Measurements from ENCODE around the gene MT3.

MT3 gene

DNA sequence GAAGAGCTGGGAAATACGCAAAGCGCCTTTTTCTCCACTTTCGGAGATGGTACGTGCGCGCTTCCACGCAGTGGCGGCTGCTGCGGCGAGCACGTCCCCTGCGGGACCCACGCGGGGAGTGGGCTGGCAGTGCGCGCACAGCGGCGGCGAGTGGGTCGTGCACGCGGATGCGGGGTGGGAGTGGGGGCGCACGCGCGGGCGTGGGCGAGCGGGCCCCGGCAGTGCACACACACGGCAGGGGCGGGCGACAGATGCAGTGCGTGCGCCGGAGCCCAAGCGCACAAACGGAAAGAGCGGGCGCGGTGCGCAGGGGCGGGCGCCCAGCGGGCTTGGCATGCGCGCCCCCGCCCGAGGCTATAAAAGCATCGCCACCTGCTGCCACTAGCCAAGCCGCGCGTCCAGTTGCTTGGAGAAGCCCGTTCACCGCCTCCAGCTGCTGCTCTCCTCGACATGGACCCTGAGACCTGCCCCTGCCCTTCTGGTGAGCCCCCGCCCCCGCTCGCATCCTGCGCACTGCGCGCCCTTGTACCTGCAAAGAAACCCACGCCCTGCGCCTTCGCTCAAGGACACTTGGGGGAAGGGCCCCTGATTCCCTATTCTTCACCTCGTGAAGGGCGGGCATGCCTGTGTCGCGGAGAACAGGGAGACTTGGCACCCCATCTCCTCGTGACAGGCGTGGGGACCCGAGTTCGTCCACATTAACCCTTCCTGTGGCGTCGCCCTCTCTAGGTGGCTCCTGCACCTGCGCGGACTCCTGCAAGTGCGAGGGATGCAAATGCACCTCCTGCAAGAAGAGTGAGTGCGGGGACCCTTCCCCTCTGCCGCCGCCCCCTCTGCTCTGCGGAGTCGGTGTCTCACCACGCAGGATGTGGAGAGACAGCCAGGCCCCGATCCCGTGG lies at the start of gene MT3:
Gene MT3, plus strand, starts transcription at position 388 of the 899 bp plus-strand sequence. Its CDS starts 63 bp downstream, at position 451.
- DNase-seq, result peak; percentile 26

DNA sequence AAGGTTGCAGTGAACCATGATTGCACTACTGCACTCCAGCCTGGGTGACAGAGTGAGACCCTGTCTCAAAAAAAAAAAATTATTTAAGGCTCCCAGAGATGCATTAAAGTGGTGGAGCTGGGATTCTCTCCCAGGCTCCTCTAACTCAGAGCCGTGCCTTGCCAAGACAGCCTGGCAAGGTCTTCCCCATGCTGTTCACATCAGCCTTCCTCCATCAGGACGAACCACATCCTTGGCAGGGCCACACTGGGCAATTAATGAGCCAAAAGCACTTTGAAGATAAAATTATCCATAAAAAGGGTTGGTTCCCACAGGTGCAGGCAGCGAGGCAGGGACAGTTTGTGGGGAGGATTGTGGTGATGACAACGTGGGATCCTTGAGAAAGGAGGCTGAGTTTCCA lies 49.7 kb upstream of the MT3 start:
- no peak for DNase-seq

DNA sequence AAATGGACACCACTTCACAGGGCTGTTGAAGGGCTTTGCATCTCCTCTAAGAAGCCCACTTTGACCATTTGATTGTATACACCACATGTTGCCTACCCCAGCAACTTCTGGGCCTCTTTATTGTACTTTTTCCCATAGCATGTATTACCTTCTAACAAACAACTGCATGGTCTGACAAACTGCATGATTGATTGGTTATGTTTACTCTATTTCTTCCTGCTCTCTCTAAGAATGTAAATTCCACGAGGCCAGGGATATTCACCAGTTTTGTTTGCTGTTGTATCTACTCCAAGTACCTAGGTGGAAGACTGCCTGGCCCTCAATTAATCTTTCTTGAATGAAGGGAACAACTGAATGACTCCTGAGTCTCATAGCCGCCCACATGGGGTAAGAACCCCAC lies 47.3 kb upstream of the MT3 start:
- DNase-seq, result no peak

DNA sequence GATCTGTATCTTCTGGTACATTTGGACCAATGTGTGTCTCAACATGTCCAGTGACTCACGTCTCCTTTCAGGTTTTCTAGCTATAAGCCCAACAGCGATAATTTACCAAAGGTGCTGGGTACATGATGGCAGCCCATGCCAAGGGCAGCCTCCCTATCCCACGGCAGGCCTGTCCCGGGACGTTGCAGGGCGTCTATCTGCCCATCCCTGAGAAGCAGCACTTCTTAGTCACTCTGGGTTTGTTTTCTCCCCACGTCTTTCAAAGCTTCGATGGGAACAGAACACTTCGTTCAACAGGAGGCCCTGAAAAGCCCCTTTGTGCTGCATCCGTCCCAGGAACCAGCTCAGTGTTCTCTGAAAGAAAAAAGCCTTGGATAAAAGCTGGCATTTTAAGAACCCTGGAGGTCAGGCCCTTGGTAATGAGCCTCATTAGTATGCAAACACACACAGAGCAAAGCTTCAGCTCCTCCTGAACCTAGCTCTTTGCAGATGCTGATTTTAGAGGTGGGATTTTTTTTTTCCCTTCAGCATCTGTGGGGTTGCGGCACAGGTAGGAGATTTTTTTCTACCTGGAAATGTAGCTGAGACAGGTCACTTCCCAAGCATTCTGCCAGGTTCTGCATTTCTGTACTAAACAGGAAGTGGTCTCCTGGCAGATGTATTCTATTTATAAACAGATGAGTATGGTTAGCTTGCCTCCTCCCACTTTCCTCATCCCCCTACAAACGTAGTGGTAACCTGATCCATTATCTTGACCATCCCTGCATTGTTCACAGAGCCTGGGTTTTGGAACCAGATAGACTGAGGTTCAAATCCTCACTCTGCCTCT lies 42.0 kb upstream of the MT3 start:
- peak; percentile 49 for DNase-seq

DNA sequence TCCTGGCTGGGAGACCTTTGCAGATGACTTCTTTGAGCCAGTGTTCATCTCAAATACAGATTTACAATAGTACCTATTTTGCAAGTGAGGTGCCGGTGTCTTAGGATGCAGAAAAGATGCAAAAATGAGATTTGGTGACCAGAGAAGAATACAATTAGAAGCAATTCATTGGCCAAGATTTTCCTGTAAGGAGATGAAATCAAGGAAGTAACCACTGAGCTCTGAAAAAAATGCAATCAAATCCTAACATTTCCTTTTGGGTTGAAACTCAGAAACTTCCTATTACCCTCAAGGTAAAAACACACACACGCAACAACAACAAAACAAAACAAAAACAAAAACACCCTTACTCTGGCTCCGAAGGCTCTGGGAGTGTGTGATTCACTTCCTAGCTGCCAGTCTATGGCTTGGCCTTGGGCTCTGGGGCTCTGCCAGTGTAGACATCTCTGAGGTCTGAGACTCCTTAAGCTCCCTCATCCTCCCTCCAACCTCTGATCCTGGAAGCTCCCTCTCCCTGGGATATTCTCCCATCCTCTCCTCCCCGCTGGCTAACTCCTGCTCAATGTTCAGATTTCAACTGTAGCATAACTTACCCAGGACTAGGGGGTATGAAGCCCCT lies 41.3 kb upstream of the MT3 start:
- DNase-seq, result no peak

DNA sequence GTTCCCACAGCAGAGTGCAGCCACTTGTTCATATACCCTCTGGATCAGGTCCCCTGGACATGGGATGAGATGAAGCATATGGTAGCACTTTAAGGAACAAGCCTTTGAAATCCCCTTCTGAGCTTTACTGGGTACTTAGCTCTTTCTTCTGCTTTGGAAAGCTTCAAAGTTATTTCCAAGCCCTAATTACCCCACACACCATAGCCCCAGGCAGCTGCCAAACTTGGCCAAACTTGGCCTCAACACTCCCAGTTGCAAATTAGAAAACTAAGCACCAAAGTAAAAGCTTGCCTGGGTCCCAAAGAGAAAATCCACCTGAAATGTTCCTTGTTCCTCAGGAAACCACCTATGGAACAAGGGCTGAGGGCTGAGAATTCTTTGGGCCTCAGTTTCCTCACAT lies 40.2 kb upstream of the MT3 start:
- DNase-seq, result no peak

DNA sequence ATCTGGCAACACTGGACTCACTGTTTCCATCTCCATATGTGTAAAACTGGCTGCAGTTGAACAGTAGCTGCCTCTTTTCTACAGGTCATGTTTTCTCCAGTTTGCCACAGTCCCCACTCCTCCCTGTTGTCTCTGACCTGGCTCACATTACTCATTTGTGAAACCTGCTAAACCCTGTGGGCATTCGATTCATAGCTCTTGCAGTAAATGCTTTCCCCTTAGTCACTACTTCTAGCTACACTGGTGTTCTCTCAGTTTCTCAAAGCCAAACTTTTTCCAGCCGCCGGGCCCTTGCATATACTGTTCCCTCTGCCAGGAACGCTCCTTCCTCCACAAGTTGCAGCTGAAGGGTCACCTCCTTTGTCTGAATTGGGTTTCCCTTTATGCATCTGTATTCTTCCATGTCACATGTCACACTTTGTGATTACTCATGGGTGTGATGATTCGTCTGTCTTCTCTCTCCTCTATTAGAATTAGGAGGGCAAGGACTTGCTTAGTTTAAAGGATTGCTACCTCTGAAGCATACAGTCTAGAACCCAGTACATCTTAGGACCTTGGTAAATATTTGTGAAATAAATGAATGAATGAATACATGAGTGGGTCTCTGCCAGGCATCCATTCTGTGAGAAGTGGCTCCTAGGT lies 39.5 kb upstream of the MT3 start:
- no peak for DNase-seq

DNA sequence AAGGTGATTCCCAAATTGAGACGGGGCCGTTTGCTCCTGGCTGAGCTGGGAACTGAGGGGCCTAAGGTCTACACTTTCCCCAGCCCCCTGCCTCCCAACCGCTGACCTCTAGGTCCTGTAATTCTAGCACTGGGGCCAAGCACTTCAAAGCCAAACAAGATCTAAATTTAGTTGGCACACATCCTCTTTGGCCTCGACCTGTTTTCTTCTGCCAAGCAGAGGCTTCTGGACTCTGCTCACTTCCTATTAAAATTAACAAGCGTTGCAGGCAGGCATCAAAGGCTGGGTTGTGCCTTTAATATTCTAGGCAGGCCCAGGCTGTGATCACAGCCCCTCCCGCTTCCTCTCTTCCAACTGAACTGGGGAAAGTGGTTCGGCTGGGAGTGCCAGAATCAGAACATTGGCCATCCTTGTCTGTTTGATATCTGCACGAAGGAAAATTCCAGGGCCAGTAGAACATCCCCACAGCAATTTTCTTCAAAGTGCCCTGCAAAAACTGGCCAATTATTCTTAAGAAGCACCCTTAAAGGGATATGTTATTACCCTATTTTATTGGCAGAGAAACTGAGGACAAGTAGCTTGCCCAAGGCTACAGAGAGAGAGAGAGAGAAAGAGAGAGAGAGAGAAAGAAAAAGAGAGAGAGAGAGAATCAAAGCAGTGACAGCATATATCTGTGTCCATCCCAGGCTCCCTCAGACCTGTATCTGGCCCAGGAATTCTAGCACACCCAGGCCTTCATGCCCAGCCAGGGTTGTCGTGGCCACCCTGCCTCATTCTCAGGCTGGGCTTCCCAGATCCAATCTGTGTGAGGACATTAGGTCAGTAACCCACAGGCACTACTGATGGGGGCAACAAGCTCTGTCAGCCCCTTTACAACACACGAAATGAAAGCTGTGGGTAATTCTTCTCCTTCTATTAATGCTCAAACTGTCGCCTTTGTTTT lies 37.3 kb upstream of the MT3 start:
- DNase-seq, result no peak

DNA sequence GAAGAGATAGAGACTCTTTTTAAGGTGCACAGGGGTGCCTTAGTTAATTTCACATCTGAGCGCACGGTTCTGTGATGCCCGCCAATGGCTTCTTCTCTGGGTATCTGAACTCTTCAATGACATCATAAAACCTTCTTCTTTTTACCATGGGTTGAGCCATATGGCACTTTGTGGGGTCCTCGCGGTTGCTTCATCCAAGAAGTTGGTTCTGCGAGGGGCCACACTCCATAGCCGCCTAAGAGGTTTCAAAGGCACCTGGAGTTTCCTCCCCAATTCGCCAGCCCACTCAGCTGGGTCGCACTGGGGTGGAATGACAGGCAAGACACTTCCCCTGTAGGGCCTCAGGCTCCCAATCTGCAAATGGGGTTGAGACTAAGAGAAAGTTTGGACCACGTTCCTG lies 34.9 kb upstream of the MT3 start:
- DNase-seq, result no peak

DNA sequence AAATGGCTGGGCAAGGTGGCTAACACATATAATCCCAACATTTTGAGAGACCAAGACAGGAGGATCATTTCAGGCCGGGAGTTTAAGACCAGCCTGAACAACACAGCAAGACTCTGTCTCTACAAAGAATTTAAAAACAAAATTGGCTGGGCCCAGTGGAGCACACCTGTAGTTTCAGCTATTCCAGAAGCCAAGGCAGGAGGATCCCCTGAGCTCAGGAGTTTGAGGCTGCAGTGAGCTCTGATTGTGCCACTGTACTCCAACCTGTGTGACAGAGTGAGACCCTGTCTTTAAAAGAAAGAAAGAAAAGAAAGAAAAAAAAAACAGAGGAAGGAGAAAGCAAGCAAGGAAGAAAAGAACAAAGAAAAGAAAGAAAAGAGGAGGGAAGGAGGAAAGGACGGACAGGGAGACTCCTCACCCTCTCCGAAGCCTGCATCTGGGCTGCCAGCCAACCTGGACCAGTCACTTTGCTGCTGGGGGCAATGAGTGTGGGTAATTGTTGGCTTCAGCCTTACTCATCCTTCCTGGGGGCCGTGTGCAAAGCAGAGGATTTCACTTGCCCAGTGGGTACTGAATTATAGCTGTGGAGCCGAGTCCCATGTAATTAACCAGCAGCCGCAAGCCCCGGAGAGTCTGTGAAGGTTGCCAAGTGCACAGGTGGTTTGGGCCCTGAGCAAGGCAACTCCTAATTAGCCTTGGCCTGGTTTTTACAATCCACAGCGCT lies 31.1 kb upstream of the MT3 start:
- DNase-seq, result no peak

DNA sequence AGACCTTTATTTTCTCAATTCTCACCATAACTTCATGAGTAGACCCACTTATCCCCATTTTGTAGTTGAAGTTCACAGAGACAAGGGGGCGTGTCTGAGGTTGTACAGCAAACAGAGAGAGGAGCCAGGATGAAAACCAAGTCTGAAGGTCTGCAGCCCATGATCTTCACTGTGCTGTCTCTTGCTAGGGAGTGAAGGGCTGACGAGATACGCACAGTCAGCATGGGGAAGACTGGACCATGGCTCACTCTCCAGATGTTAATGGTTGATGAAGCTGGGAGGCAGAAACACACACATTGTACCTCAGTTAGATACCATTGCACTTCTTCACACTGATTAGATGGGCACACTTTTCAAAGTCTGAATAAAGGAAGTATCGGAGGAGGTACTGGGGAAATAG lies 30.2 kb upstream of the MT3 start:
- no peak for DNase-seq

DNA sequence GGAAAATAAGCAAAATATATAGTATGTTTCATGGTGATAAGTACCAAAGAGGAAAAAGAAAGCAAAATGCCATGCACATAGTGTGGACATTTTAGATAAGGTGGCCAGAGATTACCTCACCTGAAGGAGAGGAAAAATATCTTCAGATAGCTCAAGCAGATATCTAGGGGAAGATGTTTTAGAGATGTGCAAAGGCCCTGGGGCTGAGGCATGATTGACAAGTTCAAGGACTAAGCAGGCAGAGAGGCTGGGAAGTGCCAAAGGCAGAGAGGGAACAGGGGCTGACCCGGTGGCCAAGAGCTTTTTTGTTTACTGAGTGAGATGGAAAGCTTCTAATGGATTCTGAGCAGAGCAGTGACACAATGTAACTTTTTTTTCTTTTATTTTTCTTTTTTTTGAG lies 28.9 kb upstream of the MT3 start:
- no peak for DNase-seq

DNA sequence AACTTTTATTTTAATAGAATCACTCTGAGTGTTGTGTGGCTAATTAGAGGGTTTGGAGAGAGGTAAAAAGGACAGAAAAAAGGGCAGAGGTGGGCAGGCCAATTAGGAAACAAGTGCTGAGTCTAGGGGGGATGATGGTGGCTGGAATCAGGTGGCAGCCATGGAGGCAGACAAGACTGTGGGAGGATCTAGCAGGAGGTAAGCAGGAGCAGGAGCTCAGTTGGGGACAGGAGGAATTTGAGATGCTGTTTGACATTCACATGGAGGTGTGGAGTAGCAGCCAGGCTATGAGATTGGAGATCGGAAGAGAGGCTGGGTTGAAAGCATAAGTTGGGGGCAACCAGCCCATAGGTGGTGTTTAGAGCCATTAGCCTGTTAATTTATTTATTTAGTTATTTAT lies 28.2 kb upstream of the MT3 start:
- DNase-seq, result no peak

DNA sequence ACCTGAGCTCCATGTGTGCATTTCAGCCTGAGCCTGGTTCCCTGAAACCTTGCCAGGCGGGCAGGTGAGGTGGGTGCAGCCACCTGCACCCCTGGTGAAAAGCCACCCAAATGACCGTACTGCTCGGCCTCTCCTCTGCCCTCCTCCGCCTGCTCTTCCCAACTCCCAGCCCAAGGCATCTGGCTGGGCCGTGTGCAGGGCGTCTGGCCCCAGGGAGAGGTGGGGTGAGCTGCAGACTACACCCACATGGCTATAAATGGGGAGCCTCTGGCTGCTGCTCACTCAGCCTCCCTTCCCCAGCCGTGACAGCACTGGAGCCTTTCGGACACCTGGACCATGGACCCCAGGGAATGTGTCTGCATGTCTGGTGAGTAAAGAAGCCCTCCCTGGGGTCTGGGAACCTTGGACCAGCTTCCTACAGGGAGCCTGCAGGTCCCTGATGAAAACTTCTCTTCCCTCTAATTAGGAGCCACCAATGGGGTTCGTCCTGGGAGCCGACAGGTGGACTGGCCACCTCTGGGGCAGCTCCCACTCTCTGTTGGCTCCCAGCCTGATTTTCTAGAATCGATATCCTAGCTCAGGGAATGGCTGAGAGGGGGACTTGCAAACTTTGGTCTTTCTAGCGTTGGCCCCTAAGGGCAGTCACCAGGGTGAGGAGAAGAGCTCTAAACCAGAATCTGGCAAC lies 24.4 kb upstream of the MT3 start, which contains the start of gene MT4:
Gene MT4, plus strand, starts transcription at position 281 of the 685 bp plus-strand sequence. Its CDS starts 56 bp downstream, at position 337.
- no peak for DNase-seq

DNA sequence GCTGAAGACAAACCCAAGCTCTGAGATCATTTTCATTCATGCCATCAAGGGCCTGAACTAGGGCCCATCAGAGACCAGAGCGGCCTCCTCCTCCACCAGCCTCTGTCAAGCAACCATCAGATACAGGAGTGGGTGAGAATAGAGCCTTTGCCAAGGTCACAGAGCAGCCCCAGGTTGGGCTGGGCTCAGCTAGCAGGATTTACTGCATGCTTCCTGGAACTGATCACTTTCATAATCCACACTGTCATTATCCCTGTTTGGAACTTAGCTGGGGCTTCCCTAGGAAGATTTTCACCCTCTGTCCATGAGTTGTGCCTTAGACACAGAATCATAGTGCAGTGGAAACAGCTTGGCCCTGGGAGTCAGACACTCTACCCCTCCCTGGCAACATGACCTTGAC lies 19.4 kb upstream of the MT3 start:
- DNase-seq, result no peak

DNA sequence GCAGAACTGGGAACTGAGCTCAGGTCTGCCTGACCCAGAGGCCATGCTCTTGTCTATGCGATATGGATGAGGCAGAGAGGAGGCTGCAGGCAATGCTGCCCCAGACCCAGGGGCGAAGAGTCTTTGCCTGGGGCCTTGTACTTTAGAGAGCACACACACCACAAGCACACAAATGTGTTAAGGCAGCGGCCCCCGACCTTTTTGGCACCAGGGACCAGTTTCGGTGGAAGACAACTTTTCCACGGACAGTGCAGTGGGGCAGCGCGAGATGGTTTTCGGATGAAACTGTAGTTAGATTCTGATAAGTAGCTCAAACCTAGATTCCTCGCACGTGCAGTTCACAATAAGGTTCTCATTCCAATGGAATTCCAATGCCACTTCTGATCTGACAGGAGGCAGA lies 17.8 kb upstream of the MT3 start:
- DNase-seq, result no peak

DNA sequence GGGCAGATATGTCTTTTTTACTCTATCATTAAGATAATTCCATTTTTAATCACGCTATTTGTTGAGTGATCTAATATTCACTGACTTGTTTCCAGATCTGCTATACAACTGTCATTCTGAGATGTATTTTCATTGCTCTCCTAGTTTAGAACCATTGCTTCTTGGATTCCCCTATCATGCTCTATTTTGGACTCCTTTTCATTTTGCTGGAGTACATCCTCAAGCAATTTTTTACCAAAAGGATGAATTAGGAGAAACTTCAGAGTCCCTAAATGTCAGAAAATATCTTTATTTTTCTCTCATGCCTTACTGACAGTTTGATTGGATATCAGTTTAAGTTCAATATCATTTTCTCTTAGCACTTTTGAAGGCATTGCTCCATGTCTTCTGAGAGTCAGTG lies 14.7 kb upstream of the MT3 start:
- no peak for DNase-seq

DNA sequence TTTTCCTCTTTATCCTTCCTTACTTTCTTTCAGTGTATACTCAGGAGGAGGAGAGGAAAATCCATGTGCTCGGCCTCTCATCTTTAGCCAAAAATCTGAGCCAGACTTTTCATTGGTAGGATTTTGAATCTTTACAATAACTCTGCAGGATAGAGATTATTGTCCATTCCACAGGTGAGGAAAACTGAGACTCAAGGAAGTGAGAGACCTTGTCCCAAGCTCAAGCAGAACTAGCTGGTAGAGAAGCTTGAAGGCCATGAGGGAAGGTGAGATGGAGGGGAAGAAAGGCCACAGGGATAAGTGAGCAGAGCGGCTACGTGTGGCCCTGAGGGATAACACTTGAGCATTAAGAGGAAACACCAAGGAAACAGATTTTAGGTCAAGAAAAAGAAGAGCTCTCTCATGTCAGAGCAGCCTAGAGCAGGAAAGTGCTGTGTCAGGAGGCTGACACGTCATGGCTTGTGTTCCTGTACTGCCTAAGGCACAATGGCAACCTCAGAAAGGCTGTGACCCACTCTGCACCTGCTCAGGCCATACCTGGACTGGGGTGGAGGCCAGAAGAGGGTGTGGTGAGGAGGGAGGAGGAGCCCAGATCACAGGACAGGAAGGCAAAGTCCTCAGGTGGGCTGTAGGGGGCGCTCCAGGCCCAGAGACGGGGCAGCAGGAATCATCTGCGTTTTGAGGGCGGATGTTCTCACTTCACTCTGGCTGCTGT lies 12.6 kb upstream of the MT3 start:
- peak; percentile 69 for DNase-seq

DNA sequence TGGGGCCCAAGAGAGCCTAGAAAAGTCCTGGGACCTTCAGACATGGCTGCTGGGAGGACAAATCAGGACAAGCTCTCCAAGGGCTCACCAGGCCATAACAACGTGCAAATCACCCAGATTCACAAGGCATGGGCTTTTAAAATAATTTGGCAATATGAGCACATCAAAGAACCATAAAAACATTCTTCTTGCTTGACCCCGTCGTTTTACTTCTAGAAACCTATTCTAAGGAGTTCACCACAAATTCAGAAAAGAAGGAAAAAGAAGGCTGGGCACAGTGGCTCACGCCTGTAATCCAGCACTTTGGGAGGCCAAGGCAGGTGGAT lies 12.1 kb upstream of the MT3 start:
- DNase-seq, result no peak

All from NCI-H2029 (cell line).